Psoas muscle (tissue), 8 donors: ENCODE results near the gene CFAP20. TPM values are rescaled to one million over a fixed set of nuclear protein-coding genes. Genes with fewer than 3 reads are reported as not detected.

ENCODE experiments used
- ATAC-seq, 4 donors: fragments of 200-7000 bp; cut with Tn5 transposase; one replicate each; pipeline ENCODE4 v1.9.1; 2020; ENCODE audit warnings: moderate library complexity in 3 of 4, mild to moderate bottlenecking in 2 of 4
- DNase-seq, 2 donors: peaks; one replicate each; pipeline ENCODE4 v3.0.0-alpha.2; 2020
- H3K27ac ChIP-seq: fragments of 200-600 bp; one replicate; pipeline ENCODE4 v1.8.0; 2022
- H3K27me3 ChIP-seq, 3 donors: fragments of 200-600 bp in 1 of 3; one replicate each; pipeline versions ENCODE4 v1.6.1 to v1.8.0; 2013 to 2022; ENCODE audit warnings: low read length in 2 of 3, mild to moderate bottlenecking in 2 of 3, moderate library complexity in 1 of 3; ENCODE audit not compliant: insufficient read depth in 3 of 3
- H3K36me3 ChIP-seq, 2 donors: fragments of 200-600 bp in 1 of 2; one replicate each; pipeline versions ENCODE4 v1.6.1 to v1.8.0; 2013 to 2022; ENCODE audit warnings: low read depth in 1 of 2, mild to moderate bottlenecking in 1 of 2, moderate library complexity in 1 of 2; ENCODE audit not compliant: insufficient read depth in 1 of 2
- H3K4me1 ChIP-seq: fragments of 200-600 bp; one replicate; pipeline ENCODE4 v1.8.0; 2022
- H3K4me3 ChIP-seq: fragments of 200-600 bp; one replicate; pipeline ENCODE4 v1.8.0; 2022; ENCODE audit warnings: mild to moderate bottlenecking
- H3K9me3 ChIP-seq: fragments of 200-600 bp; one replicate; pipeline ENCODE4 v1.8.0; 2022
- CTCF ChIP-seq: fragments of 200-600 bp; IDR thresholded peaks from one replicate; pipeline ENCODE4 v1.8.0; 2022; ENCODE audit warnings: antibody characterized with exemption
- WGBS, 3 donors: extraction: QIAGEN DNeasy Blood & Tissue Kit; methylation state at CpG; one replicate each; pipeline versions ENCODE4 v1.1.6 to v1.1.7; 2013; 5-methylcytosine and 5-hydroxymethylcytosine counted together
- intact Hi-C, 2 donors: fragments of 100-400 bp; cut with DNase I; formaldehyde crosslinking; loops; one replicate each; pipeline versions ENCODE4 v1.11.0 to v1.14.2; 2022
- polyA plus RNA-seq, 3 donors: library from polyadenylated mRNA; stranded (reverse); fragments of 200-250 nt; gene quantifications; one replicate each; pipeline ENCODE4 v1.2.3, GENCODE V29; 2013
- total RNA-seq, 4 donors: library from RNA; stranded (reverse); fragmentation: NEBNext Ultra II Directional in 2 of 4; extraction: Animal tissue kit (Norgen Biotek cat#: 25700) in 2 of 4; gene quantifications; one replicate each; pipeline versions ENCODE4 v1.2.1 to v1.2.4, GENCODE V29; 2021 to 2023
- donor health status: healthy with polysubstance abuse.
- donor health status: DM: no; HTN: no; CAD: no; lungs with moderate emphysema.
- donor health status: Bipolar disorder and iron deficiency.
- donor health status: healthy.
- donor health status: DM: yes; HTN: yes; CAD: no.
- donor health status: DM: no; HTN: no; CAD: no.
- donor health status: DM: no; HTN: no; CAD: no.
- donor health status: DM: yes; HTN: yes; CAD: no.

CFAP20 gene
- total and polyA plus RNA-seq, 7 donors = 5.6 to 22.0 (median 9.4) TPM

GRCh38 chr16:58070585-58070984 lies 58.6 kb downstream of the CFAP20 start:
- Histone ChIP-seq H3K4me1 (no peaks in the 10 kb centered on the region), H3K9me3 (no peaks in the 10 kb centered on the region), H3K36me3 (no peaks in the 10 kb centered on the region), H3K27me3 (no peaks in the 10 kb centered on the region), H3K4me3 (no peak overlapping the region), H3K27ac (no peak overlapping the region)
- intact Hi-C loops = no loop called here
- DNase-seq = no peak
- ATAC-seq = no peak
- 95 to 100% (median 97%) methylated on average over 4 of the region's 4 CpGs for WGBS, 3 donors
- TF ChIP-seq CTCF = no peak

Other genes with a start within 250 kb of the CFAP20 start
- not detected for gene CNGB1, start 158.3 kb downstream of the CFAP20 start, total RNA-seq
- not detected for gene CNGB1, start 158.3 kb downstream of the CFAP20 start, polyA plus RNA-seq
- gene ZNF319, start 128.7 kb downstream of the CFAP20 start, total RNA-seq = 1 to 10 TPM; 5.3 to 8.8 (median 7.9) TPM
- gene ZNF319, start 128.7 kb downstream of the CFAP20 start, polyA plus RNA-seq = 1 to 10 TPM; 2.0 to 6.6 (median 3.4) TPM
- gene USB1, start 128.0 kb downstream of the CFAP20 start, total RNA-seq = 10 to 100 TPM; 10.1 to 26.0 (median 17.8) TPM
- 10 to 100 TPM; 17.0 to 30.7 (median 28.3) TPM for gene USB1, start 128.0 kb downstream of the CFAP20 start, polyA plus RNA-seq
- 1 to 10 TPM; 2.5 to 6.5 (median 4.4) TPM for gene MMP15, start 103.6 kb downstream of the CFAP20 start, total RNA-seq
- 1 to 10 TPM; 4.2 to 6.4 (median 5.9) TPM for gene MMP15, start 103.6 kb downstream of the CFAP20 start, polyA plus RNA-seq
- 10 to 100 TPM; 40.7 to 47.0 (median 43.6) TPM for gene CSNK2A2, start 68.7 kb upstream of the CFAP20 start, total RNA-seq
- 10 to 100 TPM; 27.1 to 42.7 (median 32.4) TPM for gene CSNK2A2, start 68.7 kb upstream of the CFAP20 start, polyA plus RNA-seq
- not detected for gene PRSS54, start 165.6 kb upstream of the CFAP20 start, total RNA-seq
- under 1 TPM; 0.03 to 0.12 (median 0.04) TPM for gene PRSS54, start 165.6 kb upstream of the CFAP20 start, polyA plus RNA-seq